Liver (tissue), 9 donors: ENCODE measurements around the gene IRF4. TPM values are rescaled to one million over a fixed set of nuclear protein-coding genes. Genes with fewer than 3 reads are reported as not detected.
"Not testable (repeated sequence)": the region's sequence is repeated elsewhere in the genome, so short reads cannot be mapped to it uniquely, and the experiment has no call there.

Experiments used
- DNase-seq: peaks from one replicate; pipeline ENCODE4 v3.0.0-alpha.2; 2017; ENCODE audit warnings: low spot score
- H3K27ac ChIP-seq, 2 donors: one replicate each; pipeline ENCODE4 v1.7.0; 2013; ENCODE audit warnings: inconsistent platforms in 2 of 2, low read length in 2 of 2, control low read depth in 1 of 2, low read depth in 1 of 2, mild to moderate bottlenecking in 1 of 2
- H3K27me3 ChIP-seq, 4 donors: one replicate each; pipeline versions ENCODE4 v1.6.1 to v1.7.0; 2013; ENCODE audit warnings: low read length in 3 of 4, inconsistent platforms in 1 of 4, mild to moderate bottlenecking in 1 of 4, moderate library complexity in 1 of 4; ENCODE audit not compliant: control insufficient read depth in 4 of 4, insufficient read depth in 4 of 4
- H3K36me3 ChIP-seq, 4 donors: one replicate each; pipeline versions ENCODE4 v1.6.1 to v1.7.0; 2013; ENCODE audit warnings: low read length in 3 of 4, mild to moderate bottlenecking in 3 of 4, low read depth in 1 of 4, moderate library complexity in 1 of 4; ENCODE audit not compliant: control insufficient read depth in 4 of 4, insufficient read depth in 3 of 4
- H3K4me1 ChIP-seq, 4 donors: one replicate each; pipeline versions ENCODE4 v1.6.1 to v1.7.0; 2013; ENCODE audit warnings: low read length in 3 of 4, mild to moderate bottlenecking in 3 of 4, moderate library complexity in 1 of 4; ENCODE audit not compliant: control insufficient read depth in 4 of 4, insufficient read depth in 4 of 4
- H3K4me3 ChIP-seq, 3 donors: one replicate each; pipeline versions ENCODE4 v1.6.1 to v1.7.0; 2013; ENCODE audit warnings: low read length in 3 of 3, control low read depth in 1 of 3, low read depth in 1 of 3, mild to moderate bottlenecking in 1 of 3
- H3K9ac ChIP-seq, 2 donors: one replicate each; pipeline ENCODE4 v1.7.0; 2013; ENCODE audit warnings: low read length in 2 of 2, mild to moderate bottlenecking in 2 of 2, moderate library complexity in 2 of 2, control low read depth in 1 of 2, low read depth in 1 of 2
- H3K9me3 ChIP-seq, 4 donors: one replicate each; pipeline versions ENCODE4 v1.6.1 to v1.7.0; 2013; ENCODE audit warnings: low read length in 3 of 4; ENCODE audit not compliant: control insufficient read depth in 4 of 4
- EGR1 ChIP-seq, 2 donors: IDR thresholded peaks; 2 replicates each; pipeline ENCODE4 v1.6.1; 2016 to 2018; ENCODE audit warnings: antibody characterized with exemption in 2 of 2, low read depth in 2 of 2
- FOXA1 ChIP-seq: IDR thresholded peaks from 2 replicates; pipeline ENCODE4 v1.6.1; 2016; ENCODE audit warnings: antibody characterized with exemption
- FOXA2 ChIP-seq: IDR thresholded peaks from 2 replicates; pipeline ENCODE4 v1.6.1; 2016; ENCODE audit warnings: antibody characterized with exemption
- GABPA ChIP-seq, 2 donors: IDR thresholded peaks in 1 of 2; conservative IDR thresholded peaks in 1 of 2; 2 replicates each; pipeline ENCODE4 v1.6.1; 2016; ENCODE audit warnings: antibody characterized with exemption in 2 of 2, mild to moderate bottlenecking in 1 of 2, moderate library complexity in 1 of 2
- HNF4A ChIP-seq, 2 donors: conservative IDR thresholded peaks; 2 replicates each; pipeline ENCODE4 v1.6.1; 2016; ENCODE audit warnings: antibody characterized with exemption in 2 of 2, mild to moderate bottlenecking in 2 of 2
- HNF4G ChIP-seq: IDR thresholded peaks from 2 replicates; pipeline ENCODE4 v1.6.1; 2016; ENCODE audit warnings: antibody characterized with exemption
- NR2F2 ChIP-seq: IDR thresholded peaks from 2 replicates; pipeline ENCODE4 v1.6.1; 2016; ENCODE audit warnings: antibody characterized with exemption
- RAD21 ChIP-seq, 2 donors: IDR thresholded peaks; 2 replicates each; pipeline ENCODE4 v1.6.1; 2016; ENCODE audit warnings: antibody characterized with exemption in 2 of 2, mild to moderate bottlenecking in 2 of 2
- RXRA ChIP-seq, 2 donors: IDR thresholded peaks; 2 replicates each; pipeline ENCODE4 v1.6.1; 2017 to 2018; ENCODE audit warnings: antibody characterized with exemption in 2 of 2, mild to moderate bottlenecking in 1 of 2
- WGBS: extraction: QIAGEN DNeasy Blood & Tissue Kit; methylation state at CpG from one replicate; pipeline ENCODE4 v1.1.7; 2013; 5-methylcytosine and 5-hydroxymethylcytosine counted together
- polyA plus RNA-seq, 2 donors: library from polyadenylated mRNA; stranded (reverse) in 1 of 2; unstranded in 1 of 2; fragments of 200-250 nt in 1 of 2; fragments of >200 nt in 1 of 2; fragmentation: Nextera tagmentation in 1 of 2; extraction: Ambion mirVana in 1 of 2; gene quantifications; one replicate each; pipeline versions ENCODE4 v1.2.1 to v1.2.3, GENCODE V29; 2013 to 2015
- total RNA-seq, 2 donors: library from RNA; depleted of rRNA; stranded (reverse); fragments of >200 nt; gene quantifications; one replicate each; pipeline ENCODE4 v1.2.3, GENCODE V29; 2014
- TF ChIP-seq, protein P1 (sequence below): IDR thresholded peaks from 2 replicates; pipeline ENCODE4 v1.6.1; 2016; ENCODE audit warnings: antibody characterized with exemption, mild to moderate bottlenecking
- TF ChIP-seq, protein P2 (sequence below): IDR thresholded peaks from 2 replicates; pipeline ENCODE4 v1.6.1; 2016; ENCODE audit warnings: antibody characterized with exemption
- TF ChIP-seq, protein P3 (sequence below): IDR thresholded peaks from 2 replicates; pipeline ENCODE4 v1.6.1; 2016; ENCODE audit warnings: antibody characterized with exemption
- donor health status: healthy.
- donor health status: healthy.
- donor health status: healthy.
- donor health status: healthy.
- donor health status: healthy.

IRF4 gene
- total and polyA plus RNA-seq, 4 donors = 0.68 to 1.6 (median 1.1) TPM

DNA sequence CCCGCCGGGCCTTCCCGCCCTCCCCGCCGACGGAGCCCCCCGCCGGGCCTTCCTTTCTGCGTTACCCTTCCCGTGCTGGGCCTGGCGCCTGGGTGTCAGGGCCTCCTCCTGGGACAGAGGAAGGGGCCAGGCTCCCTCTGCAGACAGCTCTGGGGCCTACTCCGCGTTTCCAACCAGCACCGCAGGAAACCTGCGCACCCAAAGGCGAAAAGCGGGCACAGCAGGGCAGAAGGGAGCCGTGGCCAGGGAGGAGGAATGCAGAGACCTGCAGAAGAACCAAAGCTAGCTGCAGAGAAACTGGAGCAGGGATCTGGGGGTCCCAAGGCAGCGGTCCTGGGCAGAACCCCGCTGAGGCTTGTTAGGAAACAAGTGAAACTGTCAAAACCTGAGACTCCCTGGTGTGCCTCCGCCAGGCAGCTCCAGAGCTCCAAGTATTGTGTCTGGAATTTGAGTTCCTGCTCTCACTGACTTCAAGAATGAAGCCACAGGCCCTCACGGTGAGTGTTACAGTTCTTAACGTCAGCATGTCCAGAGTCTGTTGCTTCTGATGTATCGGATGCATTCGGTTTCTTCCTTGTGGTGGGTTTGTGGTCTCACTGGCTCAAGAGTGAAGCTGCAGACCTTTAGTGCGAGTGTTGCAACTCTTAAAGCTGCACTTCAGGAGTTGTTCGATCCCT is 33.3 kb downstream of the IRF4 start:
- 93% methylated on average over 25 of the region's 27 CpGs for WGBS
- TF ChIP-seq, protein P1, sequence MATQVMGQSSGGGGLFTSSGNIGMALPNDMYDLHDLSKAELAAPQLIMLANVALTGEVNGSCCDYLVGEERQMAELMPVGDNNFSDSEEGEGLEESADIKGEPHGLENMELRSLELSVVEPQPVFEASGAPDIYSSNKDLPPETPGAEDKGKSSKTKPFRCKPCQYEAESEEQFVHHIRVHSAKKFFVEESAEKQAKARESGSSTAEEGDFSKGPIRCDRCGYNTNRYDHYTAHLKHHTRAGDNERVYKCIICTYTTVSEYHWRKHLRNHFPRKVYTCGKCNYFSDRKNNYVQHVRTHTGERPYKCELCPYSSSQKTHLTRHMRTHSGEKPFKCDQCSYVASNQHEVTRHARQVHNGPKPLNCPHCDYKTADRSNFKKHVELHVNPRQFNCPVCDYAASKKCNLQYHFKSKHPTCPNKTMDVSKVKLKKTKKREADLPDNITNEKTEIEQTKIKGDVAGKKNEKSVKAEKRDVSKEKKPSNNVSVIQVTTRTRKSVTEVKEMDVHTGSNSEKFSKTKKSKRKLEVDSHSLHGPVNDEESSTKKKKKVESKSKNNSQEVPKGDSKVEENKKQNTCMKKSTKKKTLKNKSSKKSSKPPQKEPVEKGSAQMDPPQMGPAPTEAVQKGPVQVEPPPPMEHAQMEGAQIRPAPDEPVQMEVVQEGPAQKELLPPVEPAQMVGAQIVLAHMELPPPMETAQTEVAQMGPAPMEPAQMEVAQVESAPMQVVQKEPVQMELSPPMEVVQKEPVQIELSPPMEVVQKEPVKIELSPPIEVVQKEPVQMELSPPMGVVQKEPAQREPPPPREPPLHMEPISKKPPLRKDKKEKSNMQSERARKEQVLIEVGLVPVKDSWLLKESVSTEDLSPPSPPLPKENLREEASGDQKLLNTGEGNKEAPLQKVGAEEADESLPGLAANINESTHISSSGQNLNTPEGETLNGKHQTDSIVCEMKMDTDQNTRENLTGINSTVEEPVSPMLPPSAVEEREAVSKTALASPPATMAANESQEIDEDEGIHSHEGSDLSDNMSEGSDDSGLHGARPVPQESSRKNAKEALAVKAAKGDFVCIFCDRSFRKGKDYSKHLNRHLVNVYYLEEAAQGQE = no peak
- TF ChIP-seq RAD21 (IDR thresholded peaks at IDR 0.05) (no peak), FOXA1 (no peak), HNF4A (conservative IDR thresholded peaks at IDR 0.05) (no peak), FOXA2 (no peak), HNF4G (no peak), GABPA (IDR thresholded peaks at IDR 0.05 in 1 of 2, conservative IDR thresholded peaks at IDR 0.05 in 1 of 2) (no peak), NR2F2 (no peak), EGR1 (IDR thresholded peaks at IDR 0.05; ENCODE audit: low read depth in 2 of 2) (no peak), RXRA (IDR thresholded peaks at IDR 0.05) (no peak)
- TF ChIP-seq, protein P2, sequence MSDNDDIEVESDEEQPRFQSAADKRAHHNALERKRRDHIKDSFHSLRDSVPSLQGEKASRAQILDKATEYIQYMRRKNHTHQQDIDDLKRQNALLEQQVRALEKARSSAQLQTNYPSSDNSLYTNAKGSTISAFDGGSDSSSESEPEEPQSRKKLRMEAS = no peak
- TF ChIP-seq, protein P3, sequence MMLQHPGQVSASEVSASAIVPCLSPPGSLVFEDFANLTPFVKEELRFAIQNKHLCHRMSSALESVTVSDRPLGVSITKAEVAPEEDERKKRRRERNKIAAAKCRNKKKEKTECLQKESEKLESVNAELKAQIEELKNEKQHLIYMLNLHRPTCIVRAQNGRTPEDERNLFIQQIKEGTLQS = no peak
- peaks cover 0 to 6% (median 3%) of the 10 kb centered on the region in 4 donors for H3K9me3 ChIP-seq
- no peak overlapping the region for H3K4me3 ChIP-seq
- no peak overlapping the region for H3K9ac ChIP-seq
- no peaks in the 10 kb centered on the region for H3K27me3 ChIP-seq
- no peaks in the 10 kb centered on the region for H3K36me3 ChIP-seq
- DNase-seq = no peak
- no peak overlapping the region for H3K27ac ChIP-seq
- H3K4me1 ChIP-seq = no peaks in the 10 kb centered on the region

DNA sequence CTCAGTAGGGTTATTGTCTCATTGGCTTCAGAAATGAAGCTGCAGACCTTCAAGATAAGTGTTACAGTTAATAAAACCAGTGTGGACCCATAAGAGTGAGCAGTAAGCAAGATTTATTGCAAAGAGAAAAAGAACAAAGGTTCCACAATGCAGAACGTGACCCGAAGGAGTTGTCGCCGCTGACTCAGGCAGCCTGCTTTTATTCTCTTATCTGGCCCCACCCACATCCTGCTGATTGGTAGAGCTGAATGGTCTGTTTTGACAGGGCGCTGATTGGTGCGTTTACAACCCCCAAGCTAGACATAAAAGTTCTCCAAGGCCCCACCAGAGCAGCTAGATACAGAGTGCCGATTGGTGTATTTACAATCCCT is 33.9 kb downstream of the IRF4 start:
- not testable (repeated sequence) for DNase-seq

GRCh38 chr6:426198-426738 is 34.7 kb downstream of the IRF4 start:
- not testable (repeated sequence) for DNase-seq, H3K27ac ChIP-seq, H3K4me1 ChIP-seq, H3K27me3 ChIP-seq, H3K4me3 ChIP-seq, H3K9ac ChIP-seq, H3K36me3 ChIP-seq, H3K9me3 ChIP-seq
- 95% methylated on average over 45 of the region's 45 CpGs for WGBS

More for the DNA sequence above, 33.9 kb downstream of the IRF4 start:
- not testable (repeated sequence) for H3K4me1 ChIP-seq, H3K4me3 ChIP-seq, H3K9ac ChIP-seq, H3K27me3 ChIP-seq, H3K27ac ChIP-seq, H3K9me3 ChIP-seq, H3K36me3 ChIP-seq
- WGBS = 89% methylated on average over 7 of the region's 7 CpGs
